GM21367 (cell line): ENCODE data around the gene MAB21L1.

Experiments used
- ATAC-seq: cut with Tn5 transposase; IDR thresholded peaks from one replicate; pipeline ENCODE4 v1.9.1; 2021; ENCODE audit not compliant: unreplicated experiment

Gene MAB21L1

GRCh38 chr13:35448465-35448864 is 28.0 kb downstream of the MAB21L1 start:
- no peak for ATAC-seq
